K562 (cell line): ENCODE measurements around the gene ASPHD1. TPM values are rescaled to one million over a fixed set of nuclear protein-coding genes. Genes with fewer than 3 reads are reported as not detected.

Source experiments
- E2F5 ChIP-seq: sonication (generic); formaldehyde crosslinking; IDR thresholded peaks from 2 replicates; pipeline ENCODE4 v1.8.0; 2022; ENCODE audit warnings: mild to moderate bottlenecking, missing genetic modification reagents
- HCFC1 ChIP-seq: IDR thresholded peaks from 2 replicates; pipeline ENCODE4 v1.6.1; 2012; ENCODE audit warnings: low read depth, low read length, improper control_type of control experiment
- HMG20A ChIP-seq: fragments of 450-650 bp; formaldehyde crosslinking; conservative IDR thresholded peaks from 2 replicates; pipeline ENCODE4 v1.4.0; 2020; ENCODE audit warnings: mild to moderate bottlenecking, mixed read lengths
- NCOA2 ChIP-seq, 2 experiments: fragments of 450-650 bp; IDR thresholded peaks; 2 replicates each; pipeline ENCODE4 v1.6.1; 2018; ENCODE audit warnings: mild to moderate bottlenecking in 2 of 2, moderate library complexity in 1 of 2; ENCODE audit not compliant: partially characterized antibody in 2 of 2
- NFE2L1 ChIP-seq: fragments of 450-650 bp; IDR thresholded peaks from 2 replicates; pipeline ENCODE4 v1.6.1; 2016; ENCODE audit warnings: missing genetic modification characterization, low read depth, mild to moderate bottlenecking, missing compliant biosample characterization, moderate library complexity, borderline replicate concordance
- NFIX ChIP-seq: fragments of 250-450 bp; sonication (Bioruptor Pico); IDR thresholded peaks from 2 replicates; pipeline ENCODE4 v1.4.0; 2020; ENCODE audit warnings: low read depth, mild to moderate bottlenecking, moderate library complexity
- RBBP5 ChIP-seq: fragments of 200-600 bp; sonication (generic); IDR thresholded peaks from 2 replicates; pipeline ENCODE4 v1.6.1; 2012; ENCODE audit warnings: borderline replicate concordance, mild to moderate bottlenecking, low read length, control low read depth, inconsistent platforms; ENCODE audit not compliant: insufficient read depth, poor library complexity, severe bottlenecking
- RBM34 ChIP-seq: fragments of 200-400 bp; formaldehyde crosslinking; IDR thresholded peaks from 2 replicates; pipeline ENCODE4 v1.6.1; 2018; ENCODE audit warnings: low read length, borderline replicate concordance; ENCODE audit not compliant: insufficient read depth
- TEAD4 ChIP-seq, 2 experiments: sonication (generic) in 1 of 2; formaldehyde crosslinking in 1 of 2; IDR thresholded peaks; 2 replicates each; pipeline versions ENCODE4 v1.6.1 to v1.8.0; 2012 to 2022; ENCODE audit warnings: borderline replicate concordance in 1 of 2, inconsistent platforms in 1 of 2, low read length in 1 of 2, mild to moderate bottlenecking in 1 of 2, missing genetic modification reagents in 1 of 2
- USF1 ChIP-seq: sonication (generic); formaldehyde crosslinking; IDR thresholded peaks from 2 replicates; pipeline ENCODE4 v1.9.0; 2022; ENCODE audit warnings: mild to moderate bottlenecking, missing genetic modification reagents
- XRCC4 ChIP-seq: IDR thresholded peaks from one replicate; pipeline ENCODE4 v1.6.1; 2011; ENCODE audit not compliant: insufficient read depth, insufficient read length; ENCODE audit errors: extremely low read depth
- ZBED1 ChIP-seq: IDR thresholded peaks from 2 replicates; pipeline ENCODE4 v1.6.1; 2014
- ZC3H8 ChIP-seq: fragments of 450-650 bp; IDR thresholded peaks from 2 replicates; pipeline ENCODE4 v1.6.1; 2017
- ZNF133 ChIP-seq: fragments of 250-450 bp; sonication (Bioruptor Pico); IDR thresholded peaks from 2 replicates; pipeline ENCODE4 v1.4.0; 2020; ENCODE audit warnings: mild to moderate bottlenecking
- ZNF318 ChIP-seq, 2 experiments: fragments of 450-650 bp; IDR thresholded peaks; 2 replicates each; pipeline ENCODE4 v1.6.1; 2016; ENCODE audit warnings: mild to moderate bottlenecking in 2 of 2, borderline replicate concordance in 1 of 2, low read depth in 1 of 2, moderate library complexity in 1 of 2
- ZNF644 ChIP-seq: fragments of 200-800 bp; sonication (Bioruptor generic); IDR thresholded peaks from 2 replicates; pipeline ENCODE4 v1.6.1; 2016; ENCODE audit warnings: low read depth, missing genetic modification characterization, missing compliant biosample characterization
- ZNF707 ChIP-seq: fragments of 250-450 bp; sonication (Bioruptor Pico); conservative IDR thresholded peaks from 2 replicates; pipeline ENCODE4 v1.8.0; 2022; ENCODE audit warnings: inconsistent platforms, mild to moderate bottlenecking, moderate library complexity
- ZNF75A ChIP-seq: fragments of 450-650 bp; formaldehyde crosslinking; IDR thresholded peaks from 2 replicates; pipeline ENCODE4 v1.4.0; 2020; ENCODE audit warnings: mild to moderate bottlenecking
- polyA plus RNA-seq, 8 experiments: library from polyadenylated mRNA; depleted of rRNA in 4 of 8; stranded (reverse) in 5 of 8; unstranded in 3 of 8; fragments of >200 nt; fragmentation: Nextera tagmentation in 2 of 8; fragmentation: Illumina TruSeq in 1 of 8; extraction: Ambion mirVana in 2 of 8; extraction: Trizol in 1 of 8; gene quantifications; 2 replicates each; pipeline versions ENCODE4 v1.2.1 to v1.2.3, GENCODE V29; 2011 to 2014; ENCODE audit warnings: inconsistent platforms in 1 of 8, missing spikeins in 1 of 8
- total RNA-seq, 7 experiments: library from RNA; depleted of rRNA in 6 of 7; stranded (reverse); fragments of >200 nt in 6 of 7; fragmentation: Illumina TruSeq in 2 of 7; extraction: Trizol in 2 of 7; gene quantifications; 2 replicates each; pipeline versions ENCODE4 v1.2.1 to v1.2.3, GENCODE V29; 2011 to 2021; ENCODE audit warnings: low replicate concordance in 1 of 7

ASPHD1 gene
- total and polyA plus RNA-seq, 9 of the 15 experiments (the other 6 are each of a cell fraction or from before 2014, with no cell fraction given) = 0.03 to 0.70 (median 0.24) TPM; not detected in 5

- TF ChIP-seq HMG20A (no peak), ZNF644 (no peak), E2F5 (CRISPR knock-in tag) (no peak), ZNF133 (CRISPR knock-in tag) (no peak), TEAD4 (IDR thresholded peaks at IDR 0.05; ENCODE audit: low read length) (peak; percentile 62), TEAD4 (CRISPR knock-in tag; IDR thresholded peaks at IDR 0.05; ENCODE audit: borderline replicate concordance) (no peak), HCFC1 (peak; percentile 86), ZNF318 (IDR thresholded peaks at IDR 0.05; ENCODE audit: borderline replicate concordance in 1 of 2, low read depth in 1 of 2) (no peak), NCOA2 (IDR thresholded peaks at IDR 0.05; ENCODE audit: partially characterized antibody in 2 of 2) (no peak), ZNF75A (CRISPR knock-in tag) (no peak), ZNF707 (CRISPR knock-in tag) (no peak), ZBED1 (no peak), USF1 (CRISPR knock-in tag) (no peak), RBBP5 (peak; percentile 35), ZC3H8 (no peak; the same call in 1 of the 2 replicates), XRCC4 (no peak), RBM34 (no peak), NFIX (no peak), NFE2L1 (tag) (no peak)
Measured at GRCh38 chr16:29862884-29863668, 37.2 kb upstream of the ASPHD1 start, which contains the start of gene CDIPT (continued).
